K562 (cell line): ENCODE results near the gene BCAR3. TPM values are rescaled to one million over a fixed set of nuclear protein-coding genes. Genes with fewer than 3 reads are reported as not detected.
"Not testable (repeated sequence)": the region's sequence is repeated elsewhere in the genome, so short reads cannot be mapped to it uniquely, and the experiment has no call there.

ENCODE experiments used
- ATAC-seq: fragments of 200-7000 bp; cut with Tn5 transposase; 3 replicates; pipeline ENCODE4 v1.9.1; 2020; ENCODE audit warnings: moderate library complexity
- BruUV-seq: library from RNA; stranded (reverse); fragments of 400-500 nt; replicated peaks from 2 replicates; lab custom pipeline; 2021; lab: Mats Ljungman, UMichigan
- CTCF ChIA-PET: fragments of 300-600 bp; formaldehyde crosslinking; extraction: SDS; loops from one replicate; lab custom pipeline; 2021; ENCODE audit warnings: low intra/inter-chr PET ratio; lab: Yijun Ruan, JAX
- POLR2A ChIA-PET: fragments of 300-600, 350-650 bp; sonication (Branson Sonifier 250); formaldehyde crosslinking; extraction: SDS; loops from one replicate; lab custom pipeline; 2021; ENCODE audit warnings: antibody characterized with exemption, inconsistent platforms; lab: Yijun Ruan, JAX
- DNase-seq, 4 experiments: peaks; one replicate each; pipeline versions ENCODE4 v3.0.0 to v3.0.0-alpha.2; 2011 to 2018; ENCODE audit warnings: low spot score in 3 of 4, mixed read lengths in 3 of 4; ENCODE audit errors: extremely low read depth in 1 of 4
- FAIRE-seq: peaks from 2 replicates; lab custom pipeline; 2011; peaks lifted over from hg19 to GRCh38; lab: Jason Lieb, UNC
- H2AFZ ChIP-seq: 2 replicates; pipeline ENCODE4 v1.6.0; 2011; ENCODE audit warnings: low read depth, low read length, control low read depth, inconsistent platforms
- H3K27ac ChIP-seq: fragments of 200-600 bp; 3 replicates; pipeline ENCODE4 v1.8.0; 2011; ENCODE audit warnings: low read depth, mild to moderate bottlenecking, control low read depth, inconsistent platforms, low read length, moderate library complexity, mixed read lengths; ENCODE audit errors: extremely low read depth
- H3K27me3 ChIP-seq, 2 experiments: fragments of 300-600 bp in 1 of 2; 2 replicates in 1 of 2; 3 replicates in 1 of 2; pipeline versions ENCODE4 v1.6.0 to v1.8.0; 2011; ENCODE audit warnings: inconsistent platforms in 2 of 2, low read length in 2 of 2, mild to moderate bottlenecking in 1 of 2, mixed read lengths in 1 of 2, moderate library complexity in 1 of 2; ENCODE audit not compliant: control insufficient read depth in 2 of 2, insufficient read depth in 2 of 2
- H3K36me3 ChIP-seq: fragments of 300-600 bp; 3 replicates; pipeline ENCODE4 v1.8.0; 2011; ENCODE audit warnings: mild to moderate bottlenecking, low read length, inconsistent platforms; ENCODE audit not compliant: control insufficient read depth, insufficient read depth
- H3K4me1 ChIP-seq, 2 experiments: fragments of 200-600 bp in 1 of 2; replicated peaks in 1 of 2; 2 replicates in 1 of 2; 3 replicates in 1 of 2; pipeline versions ENCODE4 v1.5.1 to v1.8.0; 2011; ENCODE audit warnings: inconsistent platforms in 2 of 2, low read length in 2 of 2, mild to moderate bottlenecking in 1 of 2, mixed read lengths in 1 of 2, moderate library complexity in 1 of 2; ENCODE audit not compliant: control insufficient read depth in 2 of 2, insufficient read depth in 2 of 2
- H3K4me2 ChIP-seq: 2 replicates; pipeline ENCODE4 v1.6.1; 2011; ENCODE audit warnings: low read length, control low read depth, inconsistent platforms, mixed read lengths; ENCODE audit not compliant: insufficient read depth
- H3K4me3 ChIP-seq: fragments of 200-600 bp; sonication (generic), shearing (Covaris generic); 2 replicates; pipeline ENCODE4 v1.5.1; 2016; ENCODE audit warnings: control low read depth, inconsistent platforms
- H3K79me2 ChIP-seq: fragments of 200-600 bp; 3 replicates; pipeline ENCODE4 v1.8.0; 2011; ENCODE audit warnings: low read length, inconsistent platforms; ENCODE audit not compliant: control insufficient read depth, insufficient read depth
- H3K9ac ChIP-seq, 2 experiments: 2 replicates each; pipeline versions ENCODE4 v1.6.0 to v1.6.1; 2011; ENCODE audit warnings: low read depth in 2 of 2, low read length in 2 of 2, control low read depth in 1 of 2, inconsistent platforms in 1 of 2, mild to moderate bottlenecking in 1 of 2, mixed read lengths in 1 of 2; ENCODE audit not compliant: insufficient read depth in 1 of 2
- H3K9me1 ChIP-seq: one replicate; pipeline ENCODE4 v1.6.0; 2011; ENCODE audit warnings: inconsistent platforms, mild to moderate bottlenecking, low read length, moderate library complexity; ENCODE audit not compliant: control insufficient read depth, insufficient read depth
- H3K9me3 ChIP-seq: replicated peaks from 2 replicates; pipeline ENCODE4 v1.5.1; 2011; ENCODE audit warnings: low read depth, low read length, inconsistent platforms; ENCODE audit not compliant: control insufficient read depth, insufficient read depth
- H4K20me1 ChIP-seq: replicated peaks from 2 replicates; pipeline ENCODE4 v1.6.1; 2011; ENCODE audit warnings: low read length, inconsistent platforms, mixed read lengths; ENCODE audit not compliant: control insufficient read depth, insufficient read depth
- GATA2 ChIP-seq: sonication (generic); formaldehyde crosslinking; IDR thresholded peaks from 2 replicates; pipeline ENCODE4 v1.4.0; 2020; ENCODE audit warnings: mild to moderate bottlenecking, missing genetic modification reagents
- HNRNPK ChIP-seq: fragments of 200-400 bp; formaldehyde crosslinking; IDR thresholded peaks from one replicate; pipeline ENCODE4 v1.6.1; 2018; ENCODE audit warnings: mild to moderate bottlenecking, low read depth, low read length; ENCODE audit not compliant: poor library complexity, severe bottlenecking
- KDM2B ChIP-seq: fragments of 250-450 bp; sonication (Bioruptor Pico); IDR thresholded peaks from 2 replicates; pipeline ENCODE4 v1.8.0; 2021; ENCODE audit warnings: mild to moderate bottlenecking, moderate library complexity
- POLR3G ChIP-seq: IDR thresholded peaks from 2 replicates; pipeline ENCODE4 v1.6.1; 2011; ENCODE audit not compliant: insufficient read length, insufficient replicate concordance; ENCODE audit errors: extremely low read depth
- ZNF263 ChIP-seq: sonication (generic); formaldehyde crosslinking; IDR thresholded peaks from 2 replicates; pipeline ENCODE4 v1.8.0; 2022; ENCODE audit warnings: mild to moderate bottlenecking, missing genetic modification reagents, borderline replicate concordance
- WGBS: fragments of 100-300 bp; shearing (Covaris generic); methylation state at CpG from one replicate; pipeline ENCODE4 v1.1.6; 2016; ENCODE audit warnings: low coverage, mixed read lengths; ENCODE audit not compliant: insufficient coverage; ENCODE audit errors: missing lambda C conversion rate; 5-methylcytosine and 5-hydroxymethylcytosine counted together
- in situ Hi-C: fragments of 300-500 bp; cut with MboI; formaldehyde crosslinking; loops from 4 replicates; pipeline ENCODE4 v1.15.0; 2018; ENCODE audit warnings: inconsistent platforms, mixed read lengths
- intact Hi-C: fragments of 100-400 bp; cut with micrococcal nuclease; formaldehyde crosslinking; loops from 2 replicates; pipeline ENCODE4 v1.14.2; 2022
- polyA plus RNA-seq, 8 experiments: library from polyadenylated mRNA; depleted of rRNA in 4 of 8; stranded (reverse) in 5 of 8; unstranded in 3 of 8; fragments of >200 nt; fragmentation: Nextera tagmentation in 2 of 8; fragmentation: Illumina TruSeq in 1 of 8; extraction: Ambion mirVana in 2 of 8; extraction: Trizol in 1 of 8; gene quantifications; 2 replicates each; pipeline versions ENCODE4 v1.2.1 to v1.2.3, GENCODE V29; 2011 to 2014; ENCODE audit warnings: inconsistent platforms in 1 of 8, missing spikeins in 1 of 8
- total RNA-seq, 7 experiments: library from RNA; depleted of rRNA in 6 of 7; stranded (reverse); fragments of >200 nt in 6 of 7; fragmentation: Illumina TruSeq in 2 of 7; extraction: Trizol in 2 of 7; gene quantifications; 2 replicates each; pipeline versions ENCODE4 v1.2.1 to v1.2.3, GENCODE V29; 2011 to 2021; ENCODE audit warnings: low replicate concordance in 1 of 7
- TF ChIP-seq, protein P1 (sequence below): fragments of 250-450 bp; sonication (Bioruptor Pico); IDR thresholded peaks from 2 replicates; pipeline ENCODE4 v1.9.0; 2021; ENCODE audit warnings: mild to moderate bottlenecking

BCAR3 gene
- total and polyA plus RNA-seq, 9 of the 15 experiments (the other 6 are each of a cell fraction or from before 2014, with no cell fraction given) = 1.8 to 6.3 (median 3.8) TPM

DNA sequence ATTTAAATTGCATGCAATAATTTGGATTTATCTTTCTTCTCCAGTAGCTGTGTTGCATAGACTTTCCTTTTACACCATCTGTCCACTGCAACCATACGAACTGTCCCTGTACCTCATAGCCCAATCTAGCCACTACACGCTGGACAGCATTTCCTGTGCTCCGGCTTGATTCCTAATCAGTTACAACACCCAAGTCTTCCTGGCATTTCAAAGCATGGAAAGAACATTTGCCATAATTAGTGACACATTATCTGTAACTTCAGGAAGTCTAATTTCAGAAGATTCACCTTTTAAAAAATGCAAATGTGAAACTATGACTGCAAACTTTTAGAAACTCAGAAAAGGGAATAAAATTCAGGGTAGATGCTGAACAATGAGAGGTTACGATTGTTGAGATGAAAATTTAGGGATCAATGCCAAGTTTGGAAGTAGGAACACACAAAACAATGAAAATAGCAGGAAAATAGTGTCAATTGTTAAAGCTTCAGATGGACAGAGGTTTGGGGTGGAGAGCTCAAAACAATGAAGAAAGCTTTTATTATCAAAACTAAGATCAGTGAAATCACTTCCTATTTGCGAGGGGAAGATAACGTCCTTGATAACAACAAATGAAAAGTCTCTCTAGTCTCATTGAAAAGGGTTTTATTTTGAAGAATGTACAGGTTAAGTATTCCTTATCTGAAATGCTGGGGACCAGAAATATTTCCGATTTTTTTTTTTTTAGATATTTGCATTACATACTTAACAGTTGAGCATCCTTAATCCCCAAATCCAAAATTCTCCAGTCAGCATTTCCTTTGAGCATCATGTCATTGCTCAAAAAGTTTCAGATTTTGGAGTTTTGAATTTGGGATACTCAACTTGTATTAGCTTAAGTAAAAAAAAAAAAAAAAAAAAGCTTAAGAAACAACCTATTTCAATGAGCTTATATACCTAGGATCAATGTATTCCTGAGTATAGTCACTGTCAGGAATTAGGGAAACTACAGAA, 126.5 kb downstream of the BCAR3 start (continued):
- TF ChIP-seq HNRNPK = no peak
- TF ChIP-seq, protein P1, sequence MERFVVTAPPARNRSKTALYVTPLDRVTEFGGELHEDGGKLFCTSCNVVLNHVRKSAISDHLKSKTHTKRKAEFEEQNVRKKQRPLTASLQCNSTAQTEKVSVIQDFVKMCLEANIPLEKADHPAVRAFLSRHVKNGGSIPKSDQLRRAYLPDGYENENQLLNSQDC = no peak
- TF ChIP-seq KDM2B (CRISPR knock-in tag) = no peak
- TF ChIP-seq ZNF263 (CRISPR knock-in tag) = no peak
- no peak for TF ChIP-seq POLR3G
- 0 out of 2 replicates have a peak, but pooled peaks have one; percentile 13 for TF ChIP-seq GATA2 (CRISPR knock-in tag)

DNA sequence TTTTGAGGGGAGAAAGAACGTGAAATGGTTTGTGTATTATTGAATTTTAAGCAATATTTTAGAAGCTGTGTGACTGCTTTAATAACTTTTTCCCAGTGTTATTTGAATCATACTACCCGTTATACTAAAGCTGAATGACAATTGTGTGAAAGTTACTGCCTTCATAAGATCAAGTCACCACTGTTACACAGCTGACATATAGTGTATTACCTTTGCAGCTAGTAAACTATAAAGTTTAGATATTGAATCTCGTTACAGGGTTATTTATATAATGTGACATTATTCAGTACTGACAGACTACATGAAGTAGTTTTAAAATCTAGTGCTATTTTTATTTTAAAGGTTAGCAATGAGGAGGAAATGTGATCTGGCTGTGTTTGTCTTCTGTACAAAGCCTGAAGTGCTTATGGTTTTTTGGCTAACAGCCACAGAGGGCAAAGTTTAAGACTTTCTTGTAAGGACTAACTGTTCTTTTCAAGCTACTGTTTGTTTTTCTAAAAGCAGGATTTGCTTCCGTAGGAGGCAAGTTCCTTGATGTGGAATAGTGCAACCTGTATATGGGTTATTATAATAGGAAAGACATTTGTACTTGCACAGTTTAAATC, 127.6 kb downstream of the BCAR3 start:
- H3K27me3 ChIP-seq, POLR2A ChIA-PET, DNase-seq, H4K20me1 ChIP-seq, CTCF ChIA-PET, in situ Hi-C loops, H3K4me3 ChIP-seq, H3K9me1 ChIP-seq, H3K79me2 ChIP-seq, H3K36me3 ChIP-seq, intact Hi-C loops, H3K27ac ChIP-seq, H3K9ac ChIP-seq, H3K4me2 ChIP-seq, BruUV-seq, ATAC-seq, H2AFZ ChIP-seq, H3K9me3 ChIP-seq: not testable (repeated sequence)
- peaks cover 0 to 17% of the 10 kb centered on the region in 2 experiments; a peak in 4 of 5 replicates for H3K4me1 ChIP-seq
- WGBS = 45% methylated on average over 4 of the region's 4 CpGs
- peak; percentile 65 for FAIRE-seq
